HG03103 (cell line): ENCODE measurements around the gene TENM3.

Source experiments
- ATAC-seq: cut with Tn5 transposase; IDR thresholded peaks from one replicate; pipeline ENCODE4 v1.9.1; 2021; ENCODE audit warnings: low read depth; ENCODE audit not compliant: unreplicated experiment

The TENM3 gene

GRCh38 chr4:182593402-182593801 lies 350.2 kb downstream of the TENM3 start:
- ATAC-seq = no peak

- no peak for ATAC-seq
Measured at GRCh38 chr4:182593864-182594263, 350.7 kb downstream of the TENM3 start.

GRCh38 chr4:182600093-182600492 lies 356.9 kb downstream of the TENM3 start:
- ATAC-seq = no peak

GRCh38 chr4:182600856-182601255 lies 357.7 kb downstream of the TENM3 start:
- no peak for ATAC-seq

GRCh38 chr4:182604161-182604622 lies 361.0 kb downstream of the TENM3 start:
- ATAC-seq = no peak

GRCh38 chr4:182604953-182605352 lies 361.8 kb downstream of the TENM3 start:
- no peak for ATAC-seq

GRCh38 chr4:182608525-182608924 lies 365.3 kb downstream of the TENM3 start:
- ATAC-seq = no peak

- ATAC-seq = no peak
Measured at GRCh38 chr4:182616476-182616875, 373.3 kb downstream of the TENM3 start.

GRCh38 chr4:182619660-182620059 lies 376.5 kb downstream of the TENM3 start:
- no peak for ATAC-seq

GRCh38 chr4:182620111-182620980 lies 377.1 kb downstream of the TENM3 start:
- ATAC-seq = no peak

GRCh38 chr4:182624281-182624680 lies 381.1 kb downstream of the TENM3 start:
- no peak for ATAC-seq

- ATAC-seq = no peak
Measured at GRCh38 chr4:182625193-182625592, 382.0 kb downstream of the TENM3 start.

GRCh38 chr4:182627996-182628395 lies 384.8 kb downstream of the TENM3 start:
- no peak for ATAC-seq

GRCh38 chr4:182628544-182628943 lies 385.3 kb downstream of the TENM3 start:
- no peak for ATAC-seq

GRCh38 chr4:182629096-182629495 lies 385.9 kb downstream of the TENM3 start:
- no peak for ATAC-seq

GRCh38 chr4:182640491-182640890 lies 397.3 kb downstream of the TENM3 start:
- ATAC-seq = no peak

- ATAC-seq = no peak
Measured at GRCh38 chr4:182640932-182641331, 397.7 kb downstream of the TENM3 start.

- ATAC-seq = no peak
Measured at GRCh38 chr4:182642831-182643230, 399.6 kb downstream of the TENM3 start.

- no peak for ATAC-seq
Measured at GRCh38 chr4:182643801-182644682, 400.8 kb downstream of the TENM3 start.

- ATAC-seq = no peak
Measured at GRCh38 chr4:182644683-182645050, 401.5 kb downstream of the TENM3 start.

GRCh38 chr4:182645511-182645910 lies 402.3 kb downstream of the TENM3 start:
- ATAC-seq = no peak
